HG03135 (cell line): ENCODE results near the gene BTN3A1.
"Not testable (repeated sequence)": the region's sequence is repeated elsewhere in the genome, so short reads cannot be mapped to it uniquely, and the experiment has no call there.

Experiments used
- ATAC-seq: cut with Tn5 transposase; IDR thresholded peaks from one replicate; pipeline ENCODE4 v1.9.1; 2021; ENCODE audit warnings: mild to moderate bottlenecking, moderate library complexity; ENCODE audit not compliant: unreplicated experiment

The BTN3A1 gene

GRCh38 chr6:26401987-26402658 lies at the start of gene BTN3A1:
Gene BTN3A1, plus strand, starts transcription at chr6:26402275. Its CDS starts 3,289 bp downstream, at chr6:26405564.
- ATAC-seq = peak; percentile 85

- ATAC-seq = no peak
These were observed 49.8 kb upstream of the BTN3A1 start for GRCh38 chr6:26352315-26352714.

GRCh38 chr6:26354162-26354561 lies 47.9 kb upstream of the BTN3A1 start:
- ATAC-seq = no peak

GRCh38 chr6:26355366-26355765 lies 46.7 kb upstream of the BTN3A1 start:
- no peak for ATAC-seq

GRCh38 chr6:26357543-26357942 lies 44.5 kb upstream of the BTN3A1 start:
- not testable (repeated sequence) for ATAC-seq

- ATAC-seq = no peak
These were observed 43.5 kb upstream of the BTN3A1 start for GRCh38 chr6:26358511-26358981.

GRCh38 chr6:26359765-26360164 lies 42.3 kb upstream of the BTN3A1 start:
- ATAC-seq = no peak

- peak; percentile 38 for ATAC-seq
These were observed 41.3 kb upstream of the BTN3A1 start for GRCh38 chr6:26360451-26361416.

GRCh38 chr6:26361544-26361943 lies 40.5 kb upstream of the BTN3A1 start:
- ATAC-seq = no peak

GRCh38 chr6:26362093-26362835 lies 39.8 kb upstream of the BTN3A1 start:
- no peak for ATAC-seq

- no peak for ATAC-seq
These were observed 39.2 kb upstream of the BTN3A1 start for GRCh38 chr6:26362836-26363220.

GRCh38 chr6:26363882-26364701 lies 38.0 kb upstream of the BTN3A1 start:
- ATAC-seq = no peak

- ATAC-seq = no peak
These were observed 36.5 kb upstream of the BTN3A1 start for GRCh38 chr6:26365633-26365995.

- ATAC-seq = no peak
These were observed 35.6 kb upstream of the BTN3A1 start for GRCh38 chr6:26366504-26366903.

GRCh38 chr6:26367114-26367513 lies 35.0 kb upstream of the BTN3A1 start:
- ATAC-seq = no peak

- ATAC-seq = not testable (repeated sequence)
These were observed 30.3 kb upstream of the BTN3A1 start for GRCh38 chr6:26371813-26372212.

- no peak for ATAC-seq
These were observed 29.5 kb upstream of the BTN3A1 start for GRCh38 chr6:26372308-26373144.

GRCh38 chr6:26375270-26375669 lies 26.8 kb upstream of the BTN3A1 start:
- ATAC-seq = no peak

- no peak for ATAC-seq
These were observed 24.4 kb upstream of the BTN3A1 start for GRCh38 chr6:26377719-26378118.
